H1 (cell line): ENCODE data around the gene PPP2R3A. TPM values are rescaled to one million over a fixed set of nuclear protein-coding genes. Genes with fewer than 3 reads are reported as not detected.

ENCODE experiments used
- CTCF ChIA-PET: fragments of 300-600 bp; sonication (Branson Sonifier 250); formaldehyde crosslinking; loops from one replicate; lab custom pipeline; 2021; ENCODE audit not compliant: partially characterized antibody; lab: Charles Lee
- POLR2A ChIA-PET: fragments of 300-600 bp; sonication (Branson Sonifier 250); formaldehyde crosslinking; loops from one replicate; lab custom pipeline; 2021; ENCODE audit warnings: inconsistent platforms; ENCODE audit not compliant: partially characterized antibody; lab: Charles Lee
- DNase-seq, 2 experiments: peaks; one replicate each; pipeline versions ENCODE4 v3.0.0 to v3.0.0-alpha.2; 2010 to 2022; ENCODE audit warnings: low spot score in 2 of 2, low read depth in 1 of 2, mixed read lengths in 1 of 2
- FAIRE-seq: peaks from 2 replicates; lab custom pipeline; 2011; peaks lifted over from hg19 to GRCh38; lab: Jason Lieb, UNC
- H2AFZ ChIP-seq: 2 replicates; pipeline ENCODE4 v1.8.1; 2012; ENCODE audit warnings: low read length, inconsistent platforms
- H2AK5ac ChIP-seq: 2 replicates; pipeline ENCODE4 v1.6.1; 2013; ENCODE audit warnings: low read depth, low read length
- H2BK120ac ChIP-seq: replicated peaks from 2 replicates; pipeline ENCODE3; 2013; ENCODE audit warnings: low read depth, low read length, inconsistent platforms
- H2BK12ac ChIP-seq: 2 replicates; pipeline ENCODE4 v1.6.1; 2013; ENCODE audit warnings: low read depth, low read length
- H2BK15ac ChIP-seq: 2 replicates; pipeline ENCODE4 v1.6.1; 2013; ENCODE audit warnings: low read length
- H2BK20ac ChIP-seq: 2 replicates; pipeline ENCODE4 v1.6.1; 2013; ENCODE audit warnings: low read length
- H2BK5ac ChIP-seq: 2 replicates; pipeline ENCODE4 v1.6.1; 2013; ENCODE audit warnings: low read depth, low read length
- H3K14ac ChIP-seq: 2 replicates; pipeline ENCODE4 v1.6.1; 2013; ENCODE audit warnings: inconsistent platforms; ENCODE audit not compliant: insufficient read length
- H3K18ac ChIP-seq: 2 replicates; pipeline ENCODE4 v1.6.1; 2013; ENCODE audit warnings: low read length; ENCODE audit errors: extremely low read depth
- H3K23ac ChIP-seq: 2 replicates; pipeline ENCODE4 v1.6.1; 2013; ENCODE audit warnings: inconsistent platforms; ENCODE audit not compliant: insufficient read length
- H3K23me2 ChIP-seq: 2 replicates; pipeline ENCODE4 v1.6.1; 2013; ENCODE audit warnings: low read depth, low read length
- H3K27ac ChIP-seq: 2 replicates; pipeline ENCODE4 v1.6.1; 2011; ENCODE audit warnings: low read depth, low read length, inconsistent platforms
- H3K27me3 ChIP-seq, 4 experiments: replicated peaks in 1 of 4; 1 replicate in 1 of 4; 2 replicates in 3 of 4; pipeline versions ENCODE4 v1.6.1 to v1.8.1; 2011 to 2013; ENCODE audit warnings: low read length in 3 of 4, mild to moderate bottlenecking in 3 of 4, inconsistent platforms in 2 of 4, mixed read lengths in 2 of 4, moderate library complexity in 1 of 4; ENCODE audit not compliant: control insufficient read depth in 3 of 4, insufficient read depth in 3 of 4; ENCODE audit errors: extremely low read depth in 1 of 4
- H3K36me3 ChIP-seq, 4 experiments: 2 replicates each; pipeline versions ENCODE4 v1.6.1 to v1.8.1; 2011 to 2013; ENCODE audit warnings: mild to moderate bottlenecking in 4 of 4, low read length in 3 of 4, moderate library complexity in 2 of 4, control low read depth in 1 of 4, inconsistent platforms in 1 of 4; ENCODE audit not compliant: insufficient read depth in 4 of 4, control insufficient read depth in 2 of 4
- H3K4ac ChIP-seq: replicated peaks from 2 replicates; pipeline ENCODE3; 2013; ENCODE audit warnings: low read length, low read depth, mixed read lengths, inconsistent platforms; ENCODE audit not compliant: insufficient read length
- H3K4me1 ChIP-seq, 4 experiments: replicated peaks in 1 of 4; 1 replicate in 1 of 4; 2 replicates in 3 of 4; pipeline versions ENCODE4 v1.6.1 to v1.8.1; 2011 to 2013; ENCODE audit warnings: low read length in 3 of 4, inconsistent platforms in 2 of 4, mixed read lengths in 1 of 4; ENCODE audit not compliant: insufficient read depth in 4 of 4, control insufficient read depth in 3 of 4
- H3K4me2 ChIP-seq, 2 experiments: 2 replicates each; pipeline versions ENCODE4 v1.6.1 to v1.8.1; 2011 to 2013; ENCODE audit warnings: low read depth in 2 of 2, low read length in 2 of 2, control low read depth in 1 of 2, inconsistent platforms in 1 of 2, mild to moderate bottlenecking in 1 of 2; ENCODE audit not compliant: insufficient read depth in 1 of 2
- H3K4me3 ChIP-seq, 4 experiments: fragments of 200-600, 300-600 bp in 1 of 4; sonication (generic), shearing (Covaris generic), sonication (Bioruptor Twin) in 1 of 4; 2 replicates each; pipeline versions ENCODE4 v1.5.1 to v1.8.1; 2011 to 2016; ENCODE audit warnings: low read length in 4 of 4, low read depth in 3 of 4, control low read depth in 2 of 4, inconsistent platforms in 2 of 4, mild to moderate bottlenecking in 2 of 4, mixed read lengths in 1 of 4, moderate library complexity in 1 of 4; ENCODE audit not compliant: insufficient read depth in 2 of 4; ENCODE audit errors: extremely low read depth in 1 of 4
- H3K56ac ChIP-seq: replicated peaks from 2 replicates; pipeline ENCODE3; 2013; ENCODE audit warnings: low read depth, mild to moderate bottlenecking, mixed read lengths, low read length, inconsistent platforms; ENCODE audit not compliant: insufficient read length
- H3K79me1 ChIP-seq: 2 replicates; pipeline ENCODE4 v1.6.1; 2013; ENCODE audit warnings: low read depth, low read length, control low read depth
- H3K79me2 ChIP-seq, 2 experiments: 2 replicates each; pipeline versions ENCODE4 v1.6.1 to v1.8.1; 2012 to 2013; ENCODE audit warnings: low read length in 2 of 2, mild to moderate bottlenecking in 2 of 2, inconsistent platforms in 1 of 2; ENCODE audit not compliant: insufficient read depth in 2 of 2, control insufficient read depth in 1 of 2
- H3K9ac ChIP-seq, 4 experiments: replicated peaks in 1 of 4; 1 replicate in 1 of 4; 2 replicates in 3 of 4; pipeline versions ENCODE4 v1.6.1 to v1.8.1; 2011 to 2013; ENCODE audit warnings: low read depth in 3 of 4, low read length in 3 of 4, control low read depth in 2 of 4, mild to moderate bottlenecking in 2 of 4, moderate library complexity in 2 of 4, inconsistent platforms in 1 of 4; ENCODE audit errors: extremely low read depth in 1 of 4
- H3K9me3 ChIP-seq, 2 experiments: 2 replicates each; pipeline versions ENCODE4 v1.6.1 to v1.8.1; 2012 to 2013; ENCODE audit warnings: mild to moderate bottlenecking in 2 of 2, moderate library complexity in 2 of 2, control low read depth in 1 of 2, inconsistent platforms in 1 of 2, low read depth in 1 of 2, low read length in 1 of 2, mixed read lengths in 1 of 2; ENCODE audit not compliant: insufficient read depth in 2 of 2
- H4K20me1 ChIP-seq, 2 experiments: replicated peaks in 1 of 2; 2 replicates each; pipeline versions ENCODE3 to v1.8.1; 2011 to 2013; ENCODE audit warnings: inconsistent platforms in 2 of 2, low read length in 2 of 2, mild to moderate bottlenecking in 1 of 2; ENCODE audit not compliant: insufficient read depth in 2 of 2, control insufficient read depth in 1 of 2
- H4K5ac ChIP-seq: 2 replicates; pipeline ENCODE4 v1.6.1; 2013; ENCODE audit warnings: low read length, low read depth, mixed read lengths, inconsistent platforms; ENCODE audit not compliant: insufficient read length
- H4K8ac ChIP-seq: 2 replicates; pipeline ENCODE4 v1.8.0; 2013; ENCODE audit warnings: mild to moderate bottlenecking, moderate library complexity, low read length, inconsistent platforms; ENCODE audit not compliant: insufficient read depth; ENCODE audit errors: extremely low read depth
- H4K91ac ChIP-seq: replicated peaks from 2 replicates; pipeline ENCODE3; 2013; ENCODE audit warnings: low read length, mixed read lengths, inconsistent platforms; ENCODE audit not compliant: insufficient read length
- BCL11A ChIP-seq, 2 experiments: IDR thresholded peaks; one replicate each; pipeline ENCODE4 v1.6.1; 2011; ENCODE audit warnings: low read depth in 2 of 2, low read length in 2 of 2, mild to moderate bottlenecking in 2 of 2
- CBX8 ChIP-seq: fragments of 300-800, 300-1000 bp; sonication (generic); IDR thresholded peaks from 2 replicates; pipeline ENCODE4 v1.7.1; 2016; ENCODE audit warnings: low read depth, low read length, borderline replicate concordance
- CEBPB ChIP-seq: IDR thresholded peaks from 2 replicates; pipeline ENCODE4 v1.6.1; 2012; ENCODE audit warnings: low read depth, low read length
- CHD1 ChIP-seq: IDR thresholded peaks from 2 replicates; pipeline ENCODE4 v1.6.1; 2012; ENCODE audit warnings: low read depth, low read length, improper control_type of control experiment
- CREB1 ChIP-seq: IDR thresholded peaks from 2 replicates; pipeline ENCODE4 v1.6.1; 2012; ENCODE audit warnings: inconsistent platforms
- EGR1 ChIP-seq: IDR thresholded peaks from 2 replicates; pipeline ENCODE4 v1.6.1; 2011; ENCODE audit warnings: low read depth, low read length, borderline replicate concordance
- GTF2F1 ChIP-seq: IDR thresholded peaks from 2 replicates; pipeline ENCODE4 v1.6.1; 2012; ENCODE audit warnings: low read depth, low read length, improper control_type of control experiment, borderline replicate concordance
- KDM5A ChIP-seq: fragments of 200-600 bp; IDR thresholded peaks from 2 replicates; pipeline ENCODE4 v1.7.1; 2012; ENCODE audit warnings: mild to moderate bottlenecking, low read length, inconsistent platforms, mixed read lengths
- RXRA ChIP-seq: IDR thresholded peaks from 2 replicates; pipeline ENCODE4 v1.6.1; 2011; ENCODE audit warnings: low read depth, mild to moderate bottlenecking, low read length, moderate library complexity; ENCODE audit not compliant: insufficient read depth
- SIN3A ChIP-seq, 2 experiments: IDR thresholded peaks in 1 of 2; conservative IDR thresholded peaks in 1 of 2; 2 replicates each; pipeline ENCODE4 v1.6.1; 2011 to 2012; ENCODE audit warnings: low read length in 2 of 2, improper control_type of control experiment in 1 of 2, low read depth in 1 of 2, mild to moderate bottlenecking in 1 of 2
- TAF7 ChIP-seq: optimal IDR thresholded peaks from 2 replicates; pipeline ENCODE3; 2011; ENCODE audit warnings: low read depth, mild to moderate bottlenecking, inconsistent platforms, low read length, moderate library complexity, borderline replicate concordance
- TBP ChIP-seq: IDR thresholded peaks from 2 replicates; pipeline ENCODE4 v1.6.1; 2011; ENCODE audit warnings: low read depth, low read length, improper control_type of control experiment
- WGBS, 2 experiments: shearing (Covaris generic) in 1 of 2; methylation state at CpG; one replicate each; pipeline versions ENCODE4 v1.1.6 to v1.1.7; 2013 to 2015; ENCODE audit warnings: low lambda C conversion rate in 2 of 2, mixed read lengths in 2 of 2, inconsistent platforms in 1 of 2, low coverage in 1 of 2, missing lambda C conversion rate in 1 of 2; ENCODE audit not compliant: insufficient replicate concordance in 2 of 2, insufficient coverage in 1 of 2, insufficient read length in 1 of 2; ENCODE audit errors: extremely low coverage in 1 of 2, missing lambda C conversion rate in 1 of 2; 5-methylcytosine and 5-hydroxymethylcytosine counted together
- polyA plus RNA-seq, 7 experiments: library from polyadenylated mRNA; depleted of rRNA in 3 of 7; stranded (reverse) in 5 of 7; unstranded in 2 of 7; fragments of >200 nt in 5 of 7; fragments of 200-250 nt in 2 of 7; gene quantifications; 1 replicate in 5 of 7; 2 replicates in 1 of 7; 4 replicates in 1 of 7; pipeline versions ENCODE4 v1.2.1 to v1.2.3, GENCODE V29; 2011 to 2013; ENCODE audit warnings: missing spikeins in 2 of 7, mixed read lengths in 2 of 7
- total RNA-seq: library from RNA; stranded (reverse); fragmentation: NEBNext Ultra II Directional; extraction: Animal tissue kit (Norgen Biotek cat#: 25700); gene quantifications from 2 replicates; pipeline ENCODE4 v1.2.1, GENCODE V29; 2021
- TF ChIP-seq, protein P1 (sequence below): IDR thresholded peaks from 2 replicates; pipeline ENCODE4 v1.6.1; 2011; ENCODE audit warnings: low read depth, mild to moderate bottlenecking, low read length; ENCODE audit not compliant: insufficient read depth

The PPP2R3A gene
- total and polyA plus RNA-seq, 2 of the 8 experiments (the other 6 are each of a cell fraction or from before 2014, with no cell fraction given) = 4.1 to 15.2 TPM

DNA sequence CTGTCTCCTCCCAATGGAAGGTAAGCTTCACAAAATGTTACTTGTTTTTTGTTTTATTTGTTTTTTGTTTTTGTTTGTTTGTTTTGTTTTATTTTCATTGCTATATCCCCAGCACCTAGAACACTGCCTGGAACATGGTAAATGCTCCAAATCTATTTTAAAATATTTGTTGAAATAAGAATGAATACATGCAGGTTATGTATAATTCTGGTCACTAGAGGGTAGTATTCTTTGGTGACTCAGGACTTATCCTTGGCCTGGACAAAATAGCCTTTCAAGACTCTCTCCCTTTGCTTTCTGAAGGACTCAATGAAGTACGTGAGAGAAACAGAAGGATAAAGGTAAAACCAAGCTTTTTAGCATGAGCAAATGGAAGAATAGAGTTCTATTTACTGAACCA lies 46.9 kb upstream of the PPP2R3A start:
- no peak overlapping the region for H3K14ac ChIP-seq
- DNase-seq = no peak
- ChIA-PET CTCF (interaction anchor here (0.7 to 11.1 kb wide), 12 partner anchors 9 to 182 kb away, joined by 3 to 125 read pairs (median 4); no protein-coding TSS in a partner anchor), POLR2A (interaction anchor here (1.3 kb wide), 1 partner anchor 47 kb away, joined by 3 read pairs; the partner anchor contains the start of gene PPP2R3A)
- H3K4me1 ChIP-seq = no peaks in the 10 kb centered on the region
- H2BK15ac ChIP-seq = no peak overlapping the region
- no peak overlapping the region for H3K4ac ChIP-seq
- H4K5ac ChIP-seq = no peak overlapping the region
- H2BK120ac ChIP-seq = no peak overlapping the region
- H2AFZ ChIP-seq = no peak overlapping the region
- no peaks in the 10 kb centered on the region for H3K79me1 ChIP-seq
- H3K23me2 ChIP-seq = no peaks in the 10 kb centered on the region
- H3K79me2 ChIP-seq = no peaks in the 10 kb centered on the region
- no peak overlapping the region for H3K56ac ChIP-seq
- no peak overlapping the region for H2BK5ac ChIP-seq
- no peak overlapping the region for H4K8ac ChIP-seq
- no peaks in the 10 kb centered on the region for H4K20me1 ChIP-seq
- no peak overlapping the region for H3K4me2 ChIP-seq
- H2AK5ac ChIP-seq = no peak overlapping the region
- no peaks in the 10 kb centered on the region for H3K27me3 ChIP-seq
- H3K27ac ChIP-seq = no peak overlapping the region
- H3K36me3 ChIP-seq = no peaks in the 10 kb centered on the region
- no peak overlapping the region for H2BK20ac ChIP-seq
- no peak overlapping the region for H4K91ac ChIP-seq
- H3K9ac ChIP-seq = no peak overlapping the region
- no peak for FAIRE-seq
- no peak overlapping the region for H2BK12ac ChIP-seq
- H3K4me3 ChIP-seq = no peak overlapping the region
- no peak overlapping the region for H3K23ac ChIP-seq
- WGBS, 2 experiments = 73% methylated on average over 1 of the region's 1 CpG; no CpG with 5 or more reads in 1 of the 2 experiments
- H3K18ac ChIP-seq = no peak overlapping the region
- no peaks in the 10 kb centered on the region for H3K9me3 ChIP-seq
- no peak for TF ChIP-seq CEBPB
- no peak for TF ChIP-seq CHD1
- TF ChIP-seq SIN3A (conservative IDR thresholded peaks at IDR 0.05 in 1 of 2, IDR thresholded peaks at IDR 0.05 in 1 of 2; ENCODE audit: low read depth in 1 of 2, low read length in 2 of 2) = no peak
- no peak for TF ChIP-seq EGR1
- TF ChIP-seq GTF2F1 = no peak
- no peak for TF ChIP-seq TAF7
- no peak for TF ChIP-seq TBP
- TF ChIP-seq, protein P1, sequence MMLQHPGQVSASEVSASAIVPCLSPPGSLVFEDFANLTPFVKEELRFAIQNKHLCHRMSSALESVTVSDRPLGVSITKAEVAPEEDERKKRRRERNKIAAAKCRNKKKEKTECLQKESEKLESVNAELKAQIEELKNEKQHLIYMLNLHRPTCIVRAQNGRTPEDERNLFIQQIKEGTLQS = no peak
- TF ChIP-seq CREB1 = no peak
- TF ChIP-seq RXRA = no peak
- no peak for TF ChIP-seq BCL11A (IDR thresholded peaks at IDR 0.05; ENCODE audit: low read depth in 2 of 2, low read length in 2 of 2)
- no peak for TF ChIP-seq KDM5A
- TF ChIP-seq CBX8 = no peak
